Measurements from ENCODE around the gene FAM3D.

FAM3D gene

GRCh38 chr3:58654466-58654865 lies 12.1 kb downstream of the FAM3D start:
- DNase-seq (ENCODE audit: low read depth), result no peak

GRCh38 chr3:58652624-58653023 lies 13.9 kb downstream of the FAM3D start:
- DNase-seq (ENCODE audit: low read depth), result no peak

GRCh38 chr3:58651276-58651675 lies 15.3 kb downstream of the FAM3D start:
- DNase-seq (ENCODE audit: low read depth), result no peak

GRCh38 chr3:58647381-58648141 lies 19.0 kb downstream of the FAM3D start:
- DNase-seq (ENCODE audit: low read depth), result no peak

GRCh38 chr3:58646503-58646902 lies 20.1 kb downstream of the FAM3D start:
- no peak for DNase-seq (ENCODE audit: low read depth)

- DNase-seq (ENCODE audit: low read depth), result no peak
Observed at GRCh38 chr3:58645726-58646125, 20.8 kb downstream of the FAM3D start.

- DNase-seq (ENCODE audit: low read depth), result no peak
Observed at GRCh38 chr3:58642846-58643245, 23.7 kb downstream of the FAM3D start.

GRCh38 chr3:58640700-58641372 lies 25.7 kb downstream of the FAM3D start:
- peak; percentile 32 for DNase-seq (ENCODE audit: low read depth)

- DNase-seq (ENCODE audit: low read depth), result no peak
Observed at GRCh38 chr3:58639842-58640241, 26.7 kb downstream of the FAM3D start.

- DNase-seq (ENCODE audit: low read depth), result no peak
Observed at GRCh38 chr3:58639001-58639400, 27.6 kb downstream of the FAM3D start.

GRCh38 chr3:58638591-58638990 lies 28.0 kb downstream of the FAM3D start:
- DNase-seq (ENCODE audit: low read depth), result no peak

- DNase-seq (ENCODE audit: low read depth), result no peak
Observed at GRCh38 chr3:58637509-58637908, 29.1 kb downstream of the FAM3D start.

GRCh38 chr3:58635371-58636285 lies 30.9 kb downstream of the FAM3D start:
- DNase-seq (ENCODE audit: low read depth), result no peak

- no peak for DNase-seq (ENCODE audit: low read depth)
Observed at GRCh38 chr3:58633157-58633865, 33.3 kb downstream of the FAM3D start.

- no peak for DNase-seq (ENCODE audit: low read depth)
Observed at GRCh38 chr3:58631742-58632141, 34.8 kb downstream of the FAM3D start.

- DNase-seq (ENCODE audit: low read depth), result no peak
Observed at GRCh38 chr3:58630710-58631092, 35.9 kb downstream of the FAM3D start.

GRCh38 chr3:58630076-58630709 lies 36.4 kb downstream of the FAM3D start:
- DNase-seq (ENCODE audit: low read depth), result peak; percentile 29

GRCh38 chr3:58629629-58630028 lies 36.9 kb downstream of the FAM3D start:
- no peak for DNase-seq (ENCODE audit: low read depth)

GRCh38 chr3:58628823-58629562 lies 37.6 kb downstream of the FAM3D start:
- peak; percentile 97 for DNase-seq (ENCODE audit: low read depth)

GRCh38 chr3:58627941-58628340 lies 38.6 kb downstream of the FAM3D start:
- no peak for DNase-seq (ENCODE audit: low read depth)

- DNase-seq (ENCODE audit: low read depth), result no peak
Observed at GRCh38 chr3:58627570-58627885, 39.0 kb downstream of the FAM3D start.

Measured in stromal cell of bone marrow (primary cell).